Panc1 (cell line): ENCODE measurements around the gene ADD2. TPM values are rescaled to one million over a fixed set of nuclear protein-coding genes. Genes with fewer than 3 reads are reported as not detected.

Experiments
- ATAC-seq: fragments of 200-7000 bp; cut with Tn5 transposase; 2 replicates; pipeline ENCODE4 v1.9.1; 2020; ENCODE audit warnings: mild to moderate bottlenecking, moderate library complexity
- BruUV-seq: library from RNA; stranded (reverse); fragments of 400-500 nt; replicated peaks from 2 replicates; lab custom pipeline; 2021; lab: Mats Ljungman, UMichigan
- CTCF ChIA-PET: fragments of 300-600 bp; sonication (Branson Sonifier 250); formaldehyde crosslinking; loops from one replicate; lab custom pipeline; 2022; ENCODE audit warnings: antibody characterized with exemption; lab: Charles Lee
- POLR2A ChIA-PET: fragments of 300-600 bp; sonication (Branson Sonifier 250); formaldehyde crosslinking; loops from one replicate; lab custom pipeline; 2022; ENCODE audit warnings: antibody characterized with exemption; lab: Charles Lee
- DNase-seq: peaks from one replicate; pipeline ENCODE4 v3.0.0-alpha.2; 2010; ENCODE audit warnings: low read depth, low spot score
- H3K27ac ChIP-seq: 2 replicates; pipeline ENCODE4 v1.5.1; 2011; ENCODE audit warnings: mild to moderate bottlenecking, low read length, inconsistent platforms
- H3K27me3 ChIP-seq: fragments of 200-500 bp; sonication (Bioruptor generic); 2 replicates; pipeline ENCODE4 v1.6.0; 2014; ENCODE audit warnings: low read length, inconsistent platforms; ENCODE audit not compliant: control insufficient read depth, insufficient read depth
- H3K36me3 ChIP-seq: fragments of 200-500 bp; sonication (Bioruptor generic); 2 replicates; pipeline ENCODE4 v1.5.1; 2014; ENCODE audit warnings: inconsistent platforms, mild to moderate bottlenecking, low read length, moderate library complexity; ENCODE audit not compliant: control insufficient read depth, insufficient read depth
- H3K4me1 ChIP-seq: 2 replicates; pipeline ENCODE4 v1.5.1; 2011; ENCODE audit warnings: inconsistent platforms, mild to moderate bottlenecking, low read length, moderate library complexity; ENCODE audit not compliant: control insufficient read depth, insufficient read depth
- H3K4me3 ChIP-seq, 2 experiments: 2 replicates each; pipeline ENCODE4 v1.5.1; 2011 to 2012; ENCODE audit warnings: low read depth in 2 of 2, low read length in 2 of 2, mild to moderate bottlenecking in 2 of 2, inconsistent platforms in 1 of 2, moderate library complexity in 1 of 2
- H3K9me3 ChIP-seq: fragments of 200-500 bp; sonication (Bioruptor generic); 2 replicates; pipeline ENCODE4 v1.5.1; 2014; ENCODE audit warnings: low read depth, mild to moderate bottlenecking, inconsistent platforms, low read length, moderate library complexity; ENCODE audit not compliant: control insufficient read depth, insufficient read depth
- POLR2AphosphoS5 ChIP-seq: IDR thresholded peaks from 2 replicates; pipeline ENCODE4 v1.6.1; 2012; ENCODE audit warnings: mild to moderate bottlenecking, low read depth, low read length, moderate library complexity
- REST ChIP-seq, 2 experiments: IDR thresholded peaks; 2 replicates each; pipeline ENCODE4 v1.6.1; 2011 to 2012; ENCODE audit warnings: low read depth in 2 of 2, control low read depth in 1 of 2, low read length in 1 of 2, mild to moderate bottlenecking in 1 of 2, moderate library complexity in 1 of 2; ENCODE audit not compliant: insufficient read depth in 1 of 2
- SIN3A ChIP-seq: IDR thresholded peaks from 2 replicates; pipeline ENCODE4 v1.6.1; 2012; ENCODE audit warnings: low read depth, mild to moderate bottlenecking, low read length, moderate library complexity, borderline replicate concordance; ENCODE audit not compliant: insufficient read depth
- TCF7L2 ChIP-seq: IDR thresholded peaks from 2 replicates; pipeline ENCODE4 v1.6.1; 2011; ENCODE audit warnings: mild to moderate bottlenecking, low read depth, low read length, inconsistent platforms
- in situ Hi-C: cut with HindIII; loops from 2 replicates; pipeline ENCODE4 v1.10.0; 2016; ENCODE audit warnings: low sequenced_read_pairs, low pct_unique_long_range_greater_than_20kb
- intact Hi-C: fragments of 100-400 bp; cut with micrococcal nuclease; formaldehyde crosslinking; loops from one replicate; pipeline ENCODE4 v1.10.0; 2022; ENCODE audit not compliant: unreplicated experiment
- total RNA-seq: library from RNA; stranded (reverse); gene quantifications from one replicate; pipeline ENCODE4 v1.2.1, GENCODE V29; 2021; ENCODE audit not compliant: unreplicated experiment
- TF ChIP-seq, protein P1 (sequence below): fragments of 450-650 bp; IDR thresholded peaks from 2 replicates; pipeline ENCODE4 v1.5.1; 2017; ENCODE audit warnings: mild to moderate bottlenecking

The ADD2 gene
- total RNA-seq, 1 experiment from 2014 or later, result 0.26 TPM

DNA sequence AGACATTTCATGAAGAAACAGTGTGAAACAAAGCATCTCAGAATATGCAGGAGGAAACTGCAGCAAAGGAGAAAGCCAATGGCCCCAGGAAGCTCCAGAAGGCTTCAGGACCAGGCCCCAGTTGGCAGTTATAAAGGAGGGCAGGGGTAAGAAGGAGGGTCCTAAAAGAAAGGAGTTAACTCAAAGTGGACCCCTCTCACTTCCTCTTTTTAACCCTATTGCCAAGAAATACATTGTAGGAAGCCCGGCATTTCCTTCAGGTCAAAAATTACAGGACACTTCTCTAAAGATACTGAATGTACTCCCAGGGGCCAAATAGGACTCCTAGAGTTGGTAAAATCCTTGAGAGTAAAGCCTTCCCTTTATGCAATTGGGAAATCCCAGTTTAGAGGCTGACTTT, 137.2 kb downstream of the ADD2 start:
- no peak overlapping the region for H3K27ac ChIP-seq
- no peaks in the 10 kb centered on the region for H3K4me1 ChIP-seq
- H3K36me3 ChIP-seq, result no peaks in the 10 kb centered on the region
- H3K9me3 ChIP-seq, result peaks cover 4% of the 10 kb centered on the region; the same call in 1 of the 2 replicates
- H3K4me3 ChIP-seq, result no peak overlapping the region
- no TSS peak for BruUV-seq
- H3K27me3 ChIP-seq, result peaks cover 16% of the 10 kb centered on the region
- no peak for TF ChIP-seq POLR2AphosphoS5
- TF ChIP-seq, protein P1, sequence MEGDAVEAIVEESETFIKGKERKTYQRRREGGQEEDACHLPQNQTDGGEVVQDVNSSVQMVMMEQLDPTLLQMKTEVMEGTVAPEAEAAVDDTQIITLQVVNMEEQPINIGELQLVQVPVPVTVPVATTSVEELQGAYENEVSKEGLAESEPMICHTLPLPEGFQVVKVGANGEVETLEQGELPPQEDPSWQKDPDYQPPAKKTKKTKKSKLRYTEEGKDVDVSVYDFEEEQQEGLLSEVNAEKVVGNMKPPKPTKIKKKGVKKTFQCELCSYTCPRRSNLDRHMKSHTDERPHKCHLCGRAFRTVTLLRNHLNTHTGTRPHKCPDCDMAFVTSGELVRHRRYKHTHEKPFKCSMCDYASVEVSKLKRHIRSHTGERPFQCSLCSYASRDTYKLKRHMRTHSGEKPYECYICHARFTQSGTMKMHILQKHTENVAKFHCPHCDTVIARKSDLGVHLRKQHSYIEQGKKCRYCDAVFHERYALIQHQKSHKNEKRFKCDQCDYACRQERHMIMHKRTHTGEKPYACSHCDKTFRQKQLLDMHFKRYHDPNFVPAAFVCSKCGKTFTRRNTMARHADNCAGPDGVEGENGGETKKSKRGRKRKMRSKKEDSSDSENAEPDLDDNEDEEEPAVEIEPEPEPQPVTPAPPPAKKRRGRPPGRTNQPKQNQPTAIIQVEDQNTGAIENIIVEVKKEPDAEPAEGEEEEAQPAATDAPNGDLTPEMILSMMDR, result no peak
- no peak for TF ChIP-seq TCF7L2
- TF ChIP-seq REST (IDR thresholded peaks at IDR 0.05; ENCODE audit: insufficient read depth in 1 of 2, low read depth in 2 of 2, low read length in 1 of 2), result no peak
- TF ChIP-seq SIN3A, result no peak
- POLR2A ChIA-PET, result no interaction called here
- CTCF ChIA-PET, result no interaction called here
- ATAC-seq (no peak), DNase-seq (no peak)
- intact Hi-C loops, result no loop called here
- in situ Hi-C loops, result no loop called here

GRCh38 chr2:70627211-70627898, 140.6 kb downstream of the ADD2 start:
- H3K27ac ChIP-seq, result no peak overlapping the region
- no peaks in the 10 kb centered on the region for H3K9me3 ChIP-seq
- in situ Hi-C loops, result no loop called here
- H3K4me1 ChIP-seq, result no peaks in the 10 kb centered on the region
- no peak overlapping the region for H3K4me3 ChIP-seq
- ATAC-seq (no peak), DNase-seq (no peak)
- POLR2A ChIA-PET, result no interaction called here
- CTCF ChIA-PET, result no interaction called here
- H3K36me3 ChIP-seq, result no peaks in the 10 kb centered on the region
- intact Hi-C loops, result no loop called here
- H3K27me3 ChIP-seq, result peaks cover 13% of the 10 kb centered on the region
- no peak for TF ChIP-seq TCF7L2
- BruUV-seq, result no TSS peak

GRCh38 chr2:70626254-70626990, 141.6 kb downstream of the ADD2 start:
- Histone ChIP-seq H3K27me3 (peaks cover 11% of the 10 kb centered on the region), H3K4me1 (no peaks in the 10 kb centered on the region), H3K27ac (no peak overlapping the region), H3K4me3 (no peak overlapping the region), H3K36me3 (no peaks in the 10 kb centered on the region), H3K9me3 (no peaks in the 10 kb centered on the region)
- TF ChIP-seq SIN3A, result no peak
- TF ChIP-seq, protein P1, result no peak
- no peak for TF ChIP-seq REST (IDR thresholded peaks at IDR 0.05; ENCODE audit: insufficient read depth in 1 of 2, low read depth in 2 of 2, low read length in 1 of 2)
- no peak for TF ChIP-seq TCF7L2
- TF ChIP-seq POLR2AphosphoS5, result no peak
- POLR2A ChIA-PET, result no interaction called here
- intact Hi-C loops, result no loop called here
- DNase-seq, result no peak
- BruUV-seq, result no TSS peak
- ATAC-seq, result no peak
- CTCF ChIA-PET, result no interaction called here
- in situ Hi-C loops, result no loop called here
